ENCODE data around the gene FBLN2.

- no peak for TF ChIP-seq CTCF (IDR thresholded peaks at IDR 0.05)
- TF ChIP-seq ZFX (IDR thresholded peaks at IDR 0.05; ENCODE audit: borderline replicate concordance): no peak
Observed at GRCh38 chr3:13617981-13618380, 69.1 kb downstream of the FBLN2 start.

Measured in 22Rv1 (cell line).